ENCODE data around the gene ALDH1B1.

Gene ALDH1B1

GRCh38 chr9:38388283-38389223, 3.9 kb upstream of the ALDH1B1 start:
- Histone ChIP-seq H3K27me3 (no peaks in the 10 kb centered on the region), H3K9me3 (no peaks in the 10 kb centered on the region), H3K36me3 (no peaks in the 10 kb centered on the region), H3K4me1 (no peaks in the 10 kb centered on the region), H3K4me3 (ENCODE audit: low read depth, low read length) (no peak overlapping the region)
- TF ChIP-seq CTCF (IDR thresholded peaks at IDR 0.05; ENCODE audit: low read depth, low read length), result no peak
- no peak for DNase-seq

GRCh38 chr9:38389313-38389712, 3.2 kb upstream of the ALDH1B1 start:
- H3K27me3 ChIP-seq, result no peaks in the 10 kb centered on the region
- no peak for TF ChIP-seq CTCF (IDR thresholded peaks at IDR 0.05; ENCODE audit: low read depth, low read length)

DNA sequence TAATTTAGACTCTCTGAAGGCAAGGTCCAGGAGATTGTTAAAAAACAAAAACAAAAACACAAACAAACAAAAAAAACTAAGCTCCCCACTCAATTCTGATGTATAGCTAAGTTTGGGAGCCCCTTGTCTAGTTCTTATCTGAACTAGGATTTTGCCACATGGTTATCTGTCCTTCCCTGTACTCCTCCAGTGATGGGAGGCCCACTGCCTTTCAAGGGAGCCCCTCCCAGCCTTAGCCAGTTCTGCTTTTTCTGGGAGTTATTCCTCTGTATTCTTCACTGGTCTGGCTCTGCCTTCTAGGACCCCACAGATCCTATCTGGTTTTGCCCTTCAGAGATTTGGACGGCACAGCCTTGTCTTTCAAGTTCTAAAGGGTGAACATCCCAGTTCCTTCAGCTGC, 2.1 kb upstream of the ALDH1B1 start:
- H3K36me3 ChIP-seq, result peaks cover 1% of the 10 kb centered on the region; the same call in 1 of the 2 replicates
- no peak for DNase-seq
- TF ChIP-seq CTCF (IDR thresholded peaks at IDR 0.05; ENCODE audit: low read depth, low read length), result no peak
- H3K9me3 ChIP-seq, result no peaks in the 10 kb centered on the region
- H3K4me1 ChIP-seq, result no peaks in the 10 kb centered on the region
- H3K4me3 ChIP-seq (ENCODE audit: low read depth, low read length), result no peak overlapping the region
- no peaks in the 10 kb centered on the region for H3K27me3 ChIP-seq

More at GRCh38 chr9:38389313-38389712, 3.2 kb upstream of the ALDH1B1 start:
- DNase-seq, result no peak
- H3K4me1 ChIP-seq, result no peaks in the 10 kb centered on the region
- no peaks in the 10 kb centered on the region for H3K36me3 ChIP-seq
- H3K9me3 ChIP-seq, result no peaks in the 10 kb centered on the region
- no peak overlapping the region for H3K4me3 ChIP-seq (ENCODE audit: low read depth, low read length)

DNA sequence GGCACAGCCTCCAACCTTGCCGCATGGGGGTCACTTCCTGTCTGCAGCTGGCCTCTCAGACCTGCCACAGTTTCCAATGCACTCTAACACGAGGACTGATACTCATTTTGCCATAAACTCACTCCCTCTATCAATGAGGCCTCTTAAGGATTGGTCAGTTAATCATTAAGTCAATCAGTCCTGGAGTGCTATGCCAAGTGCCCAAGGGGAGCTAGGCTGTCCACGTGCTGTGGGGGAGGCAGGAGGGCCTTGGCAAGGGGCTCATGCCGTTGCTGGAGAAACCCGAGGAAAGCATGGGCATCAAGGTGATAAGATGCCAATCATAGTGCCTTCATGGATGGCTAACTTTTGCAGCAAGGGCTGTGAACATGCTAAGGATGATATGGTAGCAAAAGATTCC, 1.7 kb upstream of the ALDH1B1 start:
- Histone ChIP-seq H3K4me3 (ENCODE audit: low read depth, low read length) (no peak overlapping the region), H3K9me3 (no peaks in the 10 kb centered on the region), H3K36me3 (peaks cover 5% of the 10 kb centered on the region), H3K4me1 (no peaks in the 10 kb centered on the region), H3K27me3 (no peaks in the 10 kb centered on the region)
- TF ChIP-seq CTCF (IDR thresholded peaks at IDR 0.05; ENCODE audit: low read depth, low read length), result no peak
- DNase-seq, result no peak

DNA sequence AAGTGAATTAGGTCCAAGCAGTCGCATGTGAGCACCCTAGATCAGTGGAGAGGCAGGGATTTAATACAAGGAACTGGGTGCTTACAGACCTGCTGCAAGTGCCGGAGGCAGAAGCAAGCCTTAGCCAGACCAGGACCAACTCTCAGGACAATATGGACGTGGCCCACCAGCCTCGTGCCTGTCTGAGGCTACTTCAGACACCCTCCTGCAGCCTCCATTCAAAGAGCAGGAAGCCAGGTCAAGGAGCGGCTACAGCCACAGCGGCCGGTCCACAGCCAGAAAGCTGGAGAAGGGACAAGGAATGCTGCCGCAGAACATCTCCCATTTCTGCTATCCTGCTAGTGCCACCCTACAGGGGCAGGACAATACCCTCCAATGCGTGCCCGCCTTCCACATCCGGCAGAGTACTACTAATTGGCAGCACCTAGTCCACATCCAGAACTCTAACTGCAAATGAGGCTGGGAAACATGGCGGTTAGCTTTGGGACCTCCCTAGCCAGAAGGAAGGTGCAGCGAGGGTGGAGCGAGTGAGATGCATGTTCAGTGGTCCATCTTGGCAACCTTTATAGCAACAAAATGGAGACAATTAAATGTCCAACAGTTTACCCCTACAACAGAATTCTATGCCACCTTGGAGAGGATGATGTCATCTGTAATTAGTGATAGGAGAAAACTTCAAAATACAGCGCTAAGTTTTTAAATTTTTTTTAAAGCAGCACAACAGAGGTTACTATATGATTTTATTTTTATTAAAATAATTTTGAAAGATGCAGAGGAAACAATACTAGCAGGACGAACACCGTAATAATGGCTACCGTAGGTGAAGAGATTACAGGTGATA, 1.0 kb upstream of the ALDH1B1 start:
- H3K9me3 ChIP-seq, result no peaks in the 10 kb centered on the region
- H3K4me1 ChIP-seq, result no peaks in the 10 kb centered on the region
- no peaks in the 10 kb centered on the region for H3K27me3 ChIP-seq
- no peak for DNase-seq
- peaks cover 12% of the 10 kb centered on the region for H3K36me3 ChIP-seq
- TF ChIP-seq CTCF (IDR thresholded peaks at IDR 0.05; ENCODE audit: low read depth, low read length), result no peak
- peak overlapping the region; percentile 84 for H3K4me3 ChIP-seq (ENCODE audit: low read depth, low read length)

Data from BE2C (cell line).